Inferior parietal cortex (tissue), 1 donor: Measurements from ENCODE around the gene C12orf54.
"Not testable (repeated sequence)": the region's sequence is repeated elsewhere in the genome, so short reads cannot be mapped to it uniquely, and the experiment has no call there.

ENCODE experiments used
- DNase-seq: peaks from one replicate; pipeline ENCODE4 v3.0.0-alpha.2; 2016; ENCODE audit errors: extremely low spot score

C12orf54 gene

GRCh38 chr12:48482198-48482597 is at the start of gene C12orf54:
C12orf54 (plus strand) TSS chr12:48482498; CDS start chr12:48483297, 799 bp downstream.
- DNase-seq: no peak

GRCh38 chr12:48434016-48434415 is 48.3 kb upstream of the C12orf54 start:
- not testable (repeated sequence) for DNase-seq

GRCh38 chr12:48441069-48441468 is 41.2 kb upstream of the C12orf54 start:
- no peak for DNase-seq

- DNase-seq: no peak
Observed at GRCh38 chr12:48442179-48442847, 40.0 kb upstream of the C12orf54 start.

GRCh38 chr12:48445538-48445937 is 36.8 kb upstream of the C12orf54 start:
- DNase-seq: no peak

- DNase-seq: no peak
Observed at GRCh38 chr12:48446161-48446776, 36.0 kb upstream of the C12orf54 start.

- no peak for DNase-seq
Observed at GRCh38 chr12:48447755-48448154, 34.5 kb upstream of the C12orf54 start.

- DNase-seq: no peak
Observed at GRCh38 chr12:48451372-48451771, 30.9 kb upstream of the C12orf54 start.

GRCh38 chr12:48452961-48453360 is 29.3 kb upstream of the C12orf54 start:
- not testable (repeated sequence) for DNase-seq

- DNase-seq: peak; percentile 16
Observed at GRCh38 chr12:48454667-48455066, 27.6 kb upstream of the C12orf54 start.

GRCh38 chr12:48455116-48455515 is 27.2 kb upstream of the C12orf54 start:
- DNase-seq: no peak

GRCh38 chr12:48459259-48459658 is 23.0 kb upstream of the C12orf54 start:
- DNase-seq: no peak

GRCh38 chr12:48469027-48469426 is 13.3 kb upstream of the C12orf54 start:
- not testable (repeated sequence) for DNase-seq

GRCh38 chr12:48472259-48472658 is 10.0 kb upstream of the C12orf54 start, which contains the start of gene ANP32D:
ANP32D (plus strand) TSS chr12:48472559; CDS start chr12:48472665, 106 bp downstream.
- no peak for DNase-seq

GRCh38 chr12:48473061-48473460 is 9.2 kb upstream of the C12orf54 start:
- no peak for DNase-seq

- not testable (repeated sequence) for DNase-seq
Observed at GRCh38 chr12:48474497-48474896, 7.8 kb upstream of the C12orf54 start.

- DNase-seq: no peak
Observed at GRCh38 chr12:48482930-48483329, 632 bp downstream of the C12orf54 start.

- DNase-seq: no peak
Observed at GRCh38 chr12:48486261-48486660, 4.0 kb downstream of the C12orf54 start.

- DNase-seq: no peak
Observed at GRCh38 chr12:48486679-48487078, 4.4 kb downstream of the C12orf54 start.

- no peak for DNase-seq
Observed at GRCh38 chr12:48489012-48489411, 6.7 kb downstream of the C12orf54 start.

GRCh38 chr12:48489456-48489855 is 7.2 kb downstream of the C12orf54 start:
- DNase-seq: not testable (repeated sequence)

GRCh38 chr12:48500281-48500680 is 18.0 kb downstream of the C12orf54 start:
- not testable (repeated sequence) for DNase-seq

- not testable (repeated sequence) for DNase-seq
Observed at GRCh38 chr12:48506836-48507235, 24.5 kb downstream of the C12orf54 start.
